Neural crest cell (in vitro differentiated cells): ENCODE measurements around the gene GNAZ. TPM values are rescaled to one million over a fixed set of nuclear protein-coding genes. Genes with fewer than 3 reads are reported as not detected.
"Not testable (repeated sequence)": the region's sequence is repeated elsewhere in the genome, so short reads cannot be mapped to it uniquely, and the experiment has no call there.

ENCODE experiments used
- DNase-seq: peaks from one replicate; pipeline ENCODE4 v3.0.0; 2021; ENCODE audit warnings: low read depth, mixed read lengths, low spot score
- H3K27ac Mint-ChIP-seq: one replicate; pipeline ENCODE4 v1.8.0; 2021; ENCODE audit warnings: mild to moderate bottlenecking, mixed read lengths; ENCODE audit not compliant: unreplicated experiment
- H3K27me3 Mint-ChIP-seq: 2 replicates; pipeline ENCODE4 v1.8.0; 2021; ENCODE audit warnings: low read depth, mild to moderate bottlenecking, mixed read lengths
- H3K36me3 Mint-ChIP-seq: 2 replicates; pipeline ENCODE4 v1.8.0; 2021; ENCODE audit warnings: low read depth, mild to moderate bottlenecking, mixed read lengths
- H3K4me1 Mint-ChIP-seq: 2 replicates; pipeline ENCODE4 v1.8.0; 2021; ENCODE audit warnings: mixed read lengths
- H3K4me3 Mint-ChIP-seq: one replicate; pipeline ENCODE4 v1.8.0; 2021; ENCODE audit warnings: mild to moderate bottlenecking, mixed read lengths
- H3K9me3 Mint-ChIP-seq: 2 replicates; pipeline ENCODE4 v1.8.0; 2021; ENCODE audit warnings: mixed read lengths
- total RNA-seq: library from RNA; stranded (reverse); gene quantifications from 2 replicates; pipeline ENCODE4 v1.2.1, GENCODE V29; 2021
- TF ChIP-seq, protein P1 (sequence below): fragments of 200-600 bp; sonication (generic); conservative IDR thresholded peaks from 2 replicates; pipeline ENCODE4 v1.5.0; 2021; ENCODE audit warnings: antibody characterized with exemption, mild to moderate bottlenecking

Gene GNAZ
- total RNA-seq, 1 donor from 2014 or later, result 25.2 TPM

DNA sequence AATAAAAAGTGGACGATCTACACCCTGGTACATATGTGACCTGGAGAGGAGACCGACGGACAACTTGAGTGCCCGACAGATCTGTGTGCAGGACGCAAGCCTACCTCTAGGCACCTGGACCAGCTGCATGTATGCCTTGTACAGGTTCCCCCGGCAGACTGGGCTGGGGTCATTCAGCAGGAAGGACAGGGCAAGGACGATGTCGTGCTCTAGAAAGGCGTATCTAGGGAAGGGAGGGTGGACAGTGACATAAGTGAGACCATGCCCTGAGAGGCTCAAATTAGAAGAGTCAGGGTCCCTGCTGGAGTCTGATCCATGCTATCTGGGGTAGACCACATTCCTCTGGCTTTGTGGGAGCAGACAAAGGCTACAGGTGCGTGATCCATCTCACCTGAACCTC, 63.6 kb downstream of the GNAZ start:
- Mint-ChIP-seq H3K27ac (no peak overlapping the region), H3K36me3 (no peaks in the 10 kb centered on the region)
- TF ChIP-seq, protein P1, sequence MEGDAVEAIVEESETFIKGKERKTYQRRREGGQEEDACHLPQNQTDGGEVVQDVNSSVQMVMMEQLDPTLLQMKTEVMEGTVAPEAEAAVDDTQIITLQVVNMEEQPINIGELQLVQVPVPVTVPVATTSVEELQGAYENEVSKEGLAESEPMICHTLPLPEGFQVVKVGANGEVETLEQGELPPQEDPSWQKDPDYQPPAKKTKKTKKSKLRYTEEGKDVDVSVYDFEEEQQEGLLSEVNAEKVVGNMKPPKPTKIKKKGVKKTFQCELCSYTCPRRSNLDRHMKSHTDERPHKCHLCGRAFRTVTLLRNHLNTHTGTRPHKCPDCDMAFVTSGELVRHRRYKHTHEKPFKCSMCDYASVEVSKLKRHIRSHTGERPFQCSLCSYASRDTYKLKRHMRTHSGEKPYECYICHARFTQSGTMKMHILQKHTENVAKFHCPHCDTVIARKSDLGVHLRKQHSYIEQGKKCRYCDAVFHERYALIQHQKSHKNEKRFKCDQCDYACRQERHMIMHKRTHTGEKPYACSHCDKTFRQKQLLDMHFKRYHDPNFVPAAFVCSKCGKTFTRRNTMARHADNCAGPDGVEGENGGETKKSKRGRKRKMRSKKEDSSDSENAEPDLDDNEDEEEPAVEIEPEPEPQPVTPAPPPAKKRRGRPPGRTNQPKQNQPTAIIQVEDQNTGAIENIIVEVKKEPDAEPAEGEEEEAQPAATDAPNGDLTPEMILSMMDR, result no peak

DNA sequence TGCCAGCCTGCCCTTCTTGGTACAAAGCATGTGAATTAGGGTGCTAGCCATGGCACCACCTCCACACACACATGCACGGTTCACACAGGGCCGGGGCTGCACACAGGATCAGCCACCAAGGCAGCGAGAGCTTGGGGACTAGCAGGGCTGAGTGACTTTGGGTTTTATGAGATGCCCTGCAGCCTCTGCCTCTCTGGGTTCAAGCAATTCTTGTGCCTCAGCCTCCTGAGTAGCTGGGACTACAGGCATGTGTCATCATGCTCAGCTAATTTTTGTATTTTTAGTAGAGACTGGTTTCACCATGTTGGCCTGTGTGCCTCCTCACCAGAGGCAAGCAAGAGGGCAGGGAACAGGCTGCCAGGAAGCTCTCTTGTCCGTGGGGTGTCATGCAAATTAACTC, 66.7 kb downstream of the GNAZ start:
- H3K27me3 Mint-ChIP-seq, H3K4me1 Mint-ChIP-seq, H3K27ac Mint-ChIP-seq, H3K9me3 Mint-ChIP-seq, DNase-seq, H3K4me3 Mint-ChIP-seq, H3K36me3 Mint-ChIP-seq: not testable (repeated sequence)

More for the DNA sequence above, 63.6 kb downstream of the GNAZ start:
- Mint-ChIP-seq H3K4me3 (no peak overlapping the region), H3K4me1 (no peaks in the 10 kb centered on the region), H3K27me3 (no peaks in the 10 kb centered on the region), H3K9me3 (no peaks in the 10 kb centered on the region)
- no peak for DNase-seq

DNA sequence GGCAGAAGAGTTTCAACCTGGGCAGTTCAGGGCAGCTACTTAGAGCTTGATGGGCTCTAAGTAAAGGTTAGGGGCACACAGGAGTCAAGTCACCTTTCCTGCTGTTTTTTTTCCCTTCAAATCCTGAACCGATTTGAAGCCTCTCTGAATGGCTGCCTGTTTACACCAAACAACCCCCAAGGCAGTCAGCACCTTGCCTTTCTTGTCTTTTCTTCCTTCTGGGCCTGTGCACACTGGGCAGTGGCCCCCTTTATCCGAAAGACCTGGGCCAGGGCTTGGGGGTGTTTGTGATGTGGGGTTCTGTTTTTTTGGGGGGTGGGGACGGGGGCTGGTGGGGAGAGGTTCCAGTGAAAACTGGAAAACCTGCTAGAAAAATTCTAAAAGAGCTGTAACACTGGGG, 67.1 kb downstream of the GNAZ start:
- H3K36me3 Mint-ChIP-seq, result no peaks in the 10 kb centered on the region
- H3K4me3 Mint-ChIP-seq, result no peak overlapping the region
- H3K4me1 Mint-ChIP-seq, result peaks cover 13% of the 10 kb centered on the region
- H3K27ac Mint-ChIP-seq, result no peak overlapping the region
- no peaks in the 10 kb centered on the region for H3K9me3 Mint-ChIP-seq
- no peaks in the 10 kb centered on the region for H3K27me3 Mint-ChIP-seq
- DNase-seq, result no peak
- TF ChIP-seq, protein P1, result no peak

DNA sequence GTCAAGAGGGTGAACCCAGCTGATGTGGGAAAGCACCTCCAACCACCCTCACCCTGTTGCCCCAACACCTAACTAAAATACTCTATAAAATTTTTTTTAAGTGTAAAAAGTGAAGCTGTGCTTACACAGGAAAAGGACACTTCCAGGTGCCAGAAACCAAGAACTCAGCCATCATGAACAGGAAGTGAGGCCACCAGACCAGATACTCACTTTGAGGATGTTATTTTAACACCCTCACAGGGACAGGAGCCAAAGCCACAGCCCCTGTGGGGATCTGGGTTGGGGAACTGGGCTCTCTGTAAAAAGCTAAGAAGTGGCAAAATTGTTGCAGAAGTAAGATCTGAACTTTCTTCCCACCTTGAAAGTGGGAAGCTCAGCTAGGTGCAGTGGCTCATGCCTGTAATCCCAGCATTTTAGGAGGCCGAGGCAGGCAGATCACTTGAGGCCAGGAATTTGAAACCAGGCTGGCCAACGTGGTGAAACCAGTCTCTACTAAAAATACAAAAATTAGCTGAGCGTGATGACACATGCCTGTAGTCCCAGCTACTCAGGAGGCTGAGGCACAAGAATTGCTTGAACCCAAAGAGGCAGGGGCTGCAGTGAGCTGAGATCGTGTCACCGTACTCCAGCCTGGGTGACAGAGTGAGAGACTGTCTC, 67.7 kb downstream of the GNAZ start:
- Mint-ChIP-seq H3K27me3 (no peaks in the 10 kb centered on the region), H3K9me3 (no peaks in the 10 kb centered on the region), H3K27ac (no peak overlapping the region), H3K36me3 (no peaks in the 10 kb centered on the region), H3K4me3 (no peak overlapping the region), H3K4me1 (peaks cover 18% of the 10 kb centered on the region)
- TF ChIP-seq, protein P1, result no peak
- no peak for DNase-seq

DNA sequence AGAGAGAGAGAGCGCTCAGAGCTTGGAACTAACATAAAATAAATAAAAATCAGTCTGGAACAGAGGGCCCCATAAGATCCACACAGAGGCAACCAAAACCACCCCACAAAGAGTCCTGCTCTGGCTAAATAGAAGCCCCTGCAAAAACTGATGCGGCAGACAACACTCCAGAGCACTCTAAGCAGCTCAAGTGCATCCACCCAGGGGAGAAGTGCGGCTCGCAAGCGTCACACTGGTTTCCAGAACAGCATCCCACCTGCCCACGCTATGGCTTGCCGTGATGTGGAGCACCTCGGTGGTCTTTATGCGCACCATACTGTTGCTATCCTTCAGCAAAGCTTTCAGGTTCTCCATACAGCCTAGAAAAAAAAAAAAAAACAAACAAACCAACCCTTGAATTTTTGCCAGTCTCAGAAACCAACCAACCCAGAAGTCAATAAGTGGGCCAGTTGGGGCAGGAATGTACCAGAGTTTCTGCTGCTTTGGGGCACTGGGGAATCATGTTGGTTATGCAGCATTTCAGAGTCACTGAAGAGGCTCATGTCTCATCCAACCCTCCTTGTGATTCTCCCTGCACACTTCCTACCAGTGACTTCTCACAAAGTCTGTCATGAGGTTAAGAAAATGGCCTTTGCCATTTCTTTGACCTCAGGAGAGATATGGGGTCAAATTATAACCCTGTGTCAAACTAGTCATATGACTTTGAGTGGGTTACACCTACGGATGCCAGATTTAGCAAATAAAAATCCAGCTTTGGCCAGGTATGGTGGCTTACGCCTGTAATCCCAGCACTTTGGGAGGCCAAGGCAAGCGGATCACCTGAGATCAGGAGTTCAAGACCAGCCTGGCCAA, 68.5 kb downstream of the GNAZ start:
- Mint-ChIP-seq H3K27me3 (no peaks in the 10 kb centered on the region), H3K27ac (no peak overlapping the region), H3K9me3 (no peaks in the 10 kb centered on the region), H3K4me3 (no peak overlapping the region), H3K36me3 (no peaks in the 10 kb centered on the region), H3K4me1 (peaks cover 23% of the 10 kb centered on the region)
- no peak for DNase-seq
- TF ChIP-seq, protein P1, result no peak

DNA sequence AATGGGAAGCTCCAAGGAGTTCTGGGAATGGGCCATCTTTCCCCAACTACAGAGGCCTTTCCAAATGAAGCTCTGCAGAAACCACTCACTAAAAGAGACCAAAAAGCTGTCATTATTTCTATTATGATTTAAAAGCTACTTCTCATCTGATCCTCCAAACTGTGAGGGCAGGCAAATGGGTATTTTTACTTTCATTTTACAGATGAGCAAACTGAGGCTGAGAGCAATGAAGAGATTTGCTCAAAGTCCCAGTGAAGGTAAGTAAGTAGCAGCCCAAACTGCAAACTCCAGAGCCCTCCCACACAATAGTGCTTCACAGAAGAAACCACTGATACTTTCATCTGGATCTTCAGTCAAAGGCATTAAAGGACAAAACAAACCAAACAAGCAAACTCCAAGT, 70.1 kb downstream of the GNAZ start:
- TF ChIP-seq, protein P1, result no peak
- Mint-ChIP-seq H3K9me3 (no peaks in the 10 kb centered on the region), H3K27ac (no peak overlapping the region), H3K4me3 (no peak overlapping the region), H3K4me1 (peaks cover 33% of the 10 kb centered on the region), H3K36me3 (no peaks in the 10 kb centered on the region), H3K27me3 (no peaks in the 10 kb centered on the region)
- no peak for DNase-seq
